ENCODE data around the gene SVEP1.
"Not testable (repeated sequence)": the region's sequence is repeated elsewhere in the genome, so short reads cannot be mapped to it uniquely, and the experiment has no call there.

The SVEP1 gene

DNA sequence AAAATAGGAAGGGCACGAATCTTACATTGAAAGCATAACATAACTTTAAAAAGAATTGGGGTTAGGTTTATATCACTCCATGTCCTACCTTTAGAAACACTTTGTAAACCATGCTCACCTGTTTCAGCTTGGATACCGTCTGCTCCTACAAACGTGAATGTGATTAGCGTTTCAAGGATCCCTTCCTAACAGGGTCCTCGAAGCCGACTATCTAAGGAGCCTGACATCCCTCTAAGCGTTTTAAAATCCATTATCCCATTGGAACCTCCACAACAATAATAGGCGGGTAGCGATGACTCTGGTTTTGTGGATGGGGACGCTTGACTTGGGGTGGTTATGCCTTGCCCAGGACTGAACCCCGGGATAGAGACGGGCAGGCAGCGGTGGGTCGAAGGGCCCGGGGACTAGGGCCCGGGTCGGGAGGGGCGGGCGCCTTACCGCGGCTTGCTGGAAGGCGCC, 937 bp downstream of the SVEP1 start:
- no peak for DNase-seq (ENCODE audit: low read depth)

DNA sequence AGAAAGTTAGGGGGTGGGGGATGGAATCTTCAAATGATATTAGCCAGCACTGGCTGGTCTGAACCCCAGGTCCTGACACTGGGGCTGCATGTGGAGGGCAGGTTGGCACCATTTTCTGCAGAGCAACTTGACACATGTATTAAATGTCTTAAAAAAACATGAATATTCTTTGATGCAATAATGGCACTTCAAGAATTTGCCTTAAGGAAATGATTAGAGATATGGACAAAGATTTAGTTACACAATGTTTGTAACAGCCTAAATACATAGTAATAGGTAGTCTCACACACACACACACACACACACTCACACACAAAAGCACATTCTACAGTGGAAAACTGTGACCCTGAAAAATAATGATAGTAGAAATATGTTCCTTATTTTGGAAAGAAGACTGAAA, 3.6 kb downstream of the SVEP1 start:
- peak; percentile 27 for DNase-seq (ENCODE audit: low read depth)

DNA sequence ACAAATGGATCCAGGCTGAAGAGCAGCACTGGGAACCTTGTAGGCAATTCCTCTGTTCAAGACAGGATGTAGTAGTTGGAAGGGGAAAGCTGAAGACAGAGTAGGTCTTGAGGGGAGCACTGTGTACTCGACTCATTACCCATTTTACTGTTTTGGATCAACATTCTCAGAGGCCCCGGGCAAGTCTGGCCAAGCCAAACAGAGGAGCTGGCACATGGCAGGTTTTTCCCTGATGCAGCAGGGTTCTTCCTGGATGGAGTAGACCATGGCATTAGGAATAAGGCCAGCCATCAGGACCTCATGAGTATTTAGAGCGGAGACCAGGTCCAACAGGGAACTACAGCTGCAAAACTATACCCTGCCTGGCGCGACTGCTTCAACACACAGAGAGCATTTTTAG, 4.4 kb downstream of the SVEP1 start:
- peak; percentile 17 for DNase-seq (ENCODE audit: low read depth)

DNA sequence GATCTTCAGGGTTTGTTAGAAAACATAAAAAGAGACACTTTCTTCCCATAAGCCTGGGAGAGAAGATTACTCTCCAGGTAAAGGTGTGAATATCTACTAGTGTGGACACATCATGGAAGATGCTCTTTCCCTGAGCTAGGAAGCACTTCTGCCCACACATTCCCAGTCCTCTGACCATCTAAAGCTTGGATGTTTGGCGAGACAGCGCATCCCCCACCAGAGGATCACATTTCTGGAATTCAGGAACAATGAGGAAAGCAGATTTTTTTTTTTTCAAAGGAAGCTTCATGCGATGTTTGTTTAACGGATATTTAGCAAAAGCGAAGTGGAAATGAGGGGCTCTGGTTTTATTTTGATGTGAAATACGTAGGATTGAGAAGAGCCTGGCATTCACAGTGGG, 6.2 kb downstream of the SVEP1 start:
- peak; percentile 66 for DNase-seq (ENCODE audit: low read depth)

DNA sequence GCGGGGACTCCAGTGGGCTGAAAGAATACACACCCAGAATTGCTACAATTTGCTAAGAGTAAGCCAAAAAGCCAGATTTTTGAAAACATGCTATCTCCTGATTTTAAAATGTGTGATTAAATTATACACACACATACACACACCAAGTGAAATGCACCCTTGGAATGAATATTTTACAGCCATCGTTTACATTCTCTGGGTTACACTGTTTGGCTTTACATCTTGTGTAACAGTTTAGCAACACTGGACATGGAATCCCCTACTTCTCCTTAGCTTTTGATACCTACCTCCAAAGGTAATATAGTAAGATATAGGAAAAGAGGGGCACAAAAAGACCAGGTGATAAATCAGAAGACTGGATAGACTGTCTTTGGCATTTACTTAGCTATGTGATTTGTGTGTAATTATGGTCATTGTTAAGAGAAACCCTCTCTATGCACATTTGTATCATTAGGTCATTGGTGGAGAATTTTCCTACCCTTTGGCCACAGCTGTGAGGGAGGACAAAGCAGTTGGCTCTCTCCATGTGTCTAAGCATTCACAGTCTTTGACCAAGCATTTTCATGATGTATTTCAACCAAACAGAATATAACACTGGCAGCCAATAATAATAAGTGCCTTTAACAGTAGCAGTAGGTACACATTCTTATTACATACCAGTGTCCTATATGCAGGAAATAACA, 7.6 kb downstream of the SVEP1 start:
- peak; percentile 39 for DNase-seq (ENCODE audit: low read depth)

DNA sequence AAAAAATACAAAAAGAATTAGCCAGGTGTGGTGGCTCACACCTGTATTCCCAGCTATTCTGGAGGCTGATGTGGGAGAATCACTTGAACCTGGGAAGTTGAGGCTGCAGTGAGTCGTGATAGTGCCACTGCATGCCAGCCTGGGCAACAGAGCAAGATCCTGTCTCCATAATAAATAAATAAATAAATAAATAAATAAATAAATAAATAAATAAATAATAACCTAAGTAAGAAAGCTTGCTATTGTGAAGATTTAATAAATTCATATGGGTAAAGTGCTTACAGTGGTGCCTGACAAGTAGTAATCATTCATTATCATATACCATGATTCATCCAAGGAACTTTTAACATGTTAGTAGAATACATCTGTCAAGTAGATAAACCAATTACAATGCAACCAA, 13.4 kb downstream of the SVEP1 start:
- no peak for DNase-seq (ENCODE audit: low read depth)

DNA sequence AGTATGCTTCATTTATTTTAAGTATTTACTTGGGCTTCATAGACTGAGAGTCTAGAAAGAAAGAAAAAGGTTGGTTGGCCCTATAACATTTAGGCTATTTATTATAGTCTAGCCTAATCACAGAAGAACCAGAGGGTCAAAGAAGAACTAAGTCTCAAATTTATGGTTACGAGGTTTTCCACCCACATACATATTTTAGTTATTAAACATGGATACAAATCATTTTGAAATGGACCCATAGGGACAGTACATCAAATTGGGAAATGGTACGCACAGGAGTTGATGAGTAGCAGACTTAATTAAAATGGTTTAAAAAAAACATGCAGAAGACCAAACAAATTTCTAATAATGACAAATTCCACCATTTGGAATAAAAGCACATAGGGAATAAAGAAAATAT, 17.7 kb downstream of the SVEP1 start:
- DNase-seq (ENCODE audit: low read depth) = no peak

DNA sequence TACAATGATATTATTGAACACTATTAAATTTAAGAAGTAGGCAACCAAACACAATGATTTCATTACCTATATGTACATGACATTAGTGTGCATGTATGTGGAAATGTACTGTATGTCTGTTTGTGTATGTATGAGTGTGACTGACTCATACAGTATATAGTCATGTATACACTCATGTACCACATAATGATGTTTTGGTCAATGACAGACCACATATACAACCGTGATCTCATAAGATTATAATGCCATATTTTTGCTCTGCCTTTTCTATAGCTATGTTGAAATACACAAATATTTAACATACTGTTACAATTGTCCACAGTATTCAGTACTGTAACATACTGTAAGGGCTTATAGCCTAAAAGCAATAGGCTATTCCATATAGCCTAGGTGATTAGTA, 19.7 kb downstream of the SVEP1 start:
- DNase-seq (ENCODE audit: low read depth) = no peak

DNA sequence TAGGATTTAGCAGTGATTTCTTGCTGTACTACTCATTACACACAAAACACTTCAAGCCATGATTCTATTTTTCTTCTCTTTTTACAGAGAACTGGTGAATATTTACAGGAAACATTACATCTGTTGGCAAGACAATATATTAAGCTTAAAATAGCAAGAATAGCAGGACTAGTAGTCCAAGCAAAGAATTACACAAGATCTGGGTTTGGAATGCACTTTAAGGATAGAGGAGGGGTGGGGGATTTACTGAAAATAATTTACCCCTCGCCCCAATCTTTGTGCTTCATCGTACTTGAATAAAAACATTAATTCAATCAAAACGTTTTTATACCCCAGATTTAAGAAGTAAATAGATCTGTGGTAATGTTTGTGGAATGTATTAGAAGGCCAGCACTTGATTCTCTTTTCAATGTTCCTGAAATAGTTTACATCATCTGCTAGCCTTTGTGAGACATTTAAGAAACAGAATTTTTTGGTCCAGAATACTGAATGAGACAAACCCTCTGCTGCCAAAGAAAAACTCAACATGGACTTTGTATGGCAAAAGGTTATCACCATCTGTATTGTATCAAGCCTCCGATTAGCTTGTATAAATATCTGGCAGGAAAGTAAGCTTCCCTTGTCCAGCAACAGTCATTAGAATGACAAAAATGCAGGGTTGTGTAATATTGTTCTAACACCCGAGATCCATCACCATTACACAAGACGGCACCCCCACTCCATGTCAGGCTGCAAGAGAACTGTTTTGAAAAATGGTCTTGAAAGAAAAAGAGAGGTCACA, 23.8 kb downstream of the SVEP1 start:
- DNase-seq (ENCODE audit: low read depth) = peak; percentile 91

DNA sequence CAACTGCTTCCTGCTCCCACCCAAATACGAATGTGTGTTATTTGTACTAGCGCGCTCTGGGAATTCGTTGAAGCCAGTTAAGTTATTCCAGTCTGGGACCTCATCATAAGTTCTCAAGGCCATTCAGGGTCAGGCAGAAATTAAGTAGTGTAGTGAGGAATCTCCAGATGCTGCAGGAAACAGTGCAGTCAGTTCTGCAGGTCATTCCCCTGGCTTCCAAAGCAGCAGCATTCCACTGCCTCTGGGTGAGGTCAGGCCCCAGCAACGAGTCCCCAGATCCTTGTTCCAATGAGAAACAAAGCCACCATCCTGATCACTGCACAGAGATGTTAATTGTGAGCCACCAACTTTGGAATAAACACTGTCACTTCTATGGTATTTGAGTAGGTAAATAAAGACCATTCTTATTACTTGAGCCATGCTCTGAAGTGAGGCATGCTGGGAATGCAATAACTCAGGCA, 33.1 kb downstream of the SVEP1 start:
- peak; percentile 64 for DNase-seq (ENCODE audit: low read depth)

DNA sequence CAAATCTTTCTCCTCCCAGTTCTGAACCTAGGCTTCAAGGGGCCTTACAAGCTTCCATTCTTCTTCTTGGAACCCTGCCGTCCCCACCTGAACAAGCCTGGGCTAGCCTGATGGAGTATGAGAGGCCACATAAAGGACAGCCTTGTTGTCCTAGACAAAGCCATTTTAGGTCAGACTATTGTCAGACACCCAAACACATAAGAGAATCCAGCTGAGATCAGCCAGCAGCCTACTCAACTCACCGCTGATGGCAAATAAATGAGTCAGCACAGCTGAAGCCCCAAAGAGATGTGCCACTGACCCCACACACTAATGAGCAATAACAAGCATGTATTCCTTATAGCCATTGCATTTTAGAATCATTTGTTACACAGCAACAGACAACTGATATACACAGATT, 33.8 kb downstream of the SVEP1 start:
- DNase-seq (ENCODE audit: low read depth) = peak; percentile 56

DNA sequence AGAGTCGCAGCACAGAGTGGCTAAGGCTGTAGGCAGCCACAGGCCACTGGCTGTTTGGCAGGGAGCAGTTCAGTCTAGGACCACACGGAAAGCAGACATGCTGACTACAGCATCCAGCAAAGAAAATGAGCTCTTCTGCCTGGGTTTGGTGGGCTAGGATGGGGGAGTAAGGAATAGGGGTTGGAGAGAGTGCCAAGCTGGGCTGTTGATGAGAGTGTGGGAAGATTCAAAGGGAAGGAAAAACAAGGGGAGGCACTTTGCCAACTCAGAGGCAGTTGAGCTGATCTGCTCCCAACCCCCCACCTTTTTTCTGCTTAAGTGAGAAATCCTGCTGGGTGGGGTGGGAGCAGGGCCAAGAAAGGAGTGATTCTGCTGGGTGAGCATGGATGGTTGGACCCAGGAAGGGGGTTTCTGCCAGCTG, 35.9 kb downstream of the SVEP1 start:
- peak; percentile 44 for DNase-seq (ENCODE audit: low read depth)

DNA sequence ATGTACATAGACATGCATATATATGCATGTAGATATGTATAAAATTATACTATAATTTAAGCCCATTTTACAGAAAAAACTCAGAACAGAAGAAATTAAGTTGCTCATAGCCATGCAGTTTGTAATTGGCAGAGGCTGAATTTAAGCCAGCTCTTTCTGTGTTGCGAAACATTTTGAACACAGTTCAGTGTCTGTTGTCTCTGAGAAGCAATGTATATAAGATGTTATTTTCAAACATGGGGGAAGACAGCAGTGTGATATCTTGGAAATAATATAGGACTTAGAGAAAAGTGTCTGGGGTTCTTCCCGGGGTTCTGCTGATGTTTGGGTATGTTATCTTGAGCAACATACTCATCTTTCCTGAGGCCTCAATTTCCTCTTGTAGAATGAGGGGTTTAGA, 37.6 kb downstream of the SVEP1 start:
- DNase-seq (ENCODE audit: low read depth) = no peak

DNA sequence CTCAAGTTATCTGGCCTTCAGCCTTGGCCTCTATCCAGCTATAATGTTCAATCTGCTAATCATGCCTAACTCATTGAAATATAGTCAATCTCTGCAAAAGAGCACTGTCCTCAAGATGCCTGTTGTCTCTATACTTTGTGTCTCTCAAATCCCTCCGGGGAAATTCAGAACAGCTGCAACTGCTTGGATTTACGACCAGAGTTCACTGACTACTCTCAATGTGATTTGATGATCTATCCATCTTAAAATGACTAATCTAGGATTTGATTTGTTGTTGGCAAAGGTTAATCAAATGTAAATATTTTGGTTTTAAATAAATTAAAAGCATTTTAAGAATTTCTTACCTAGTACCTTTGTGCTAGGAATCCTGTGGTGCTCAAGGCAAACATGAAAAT, 40.9 kb downstream of the SVEP1 start:
- DNase-seq (ENCODE audit: low read depth) = peak; percentile 34

DNA sequence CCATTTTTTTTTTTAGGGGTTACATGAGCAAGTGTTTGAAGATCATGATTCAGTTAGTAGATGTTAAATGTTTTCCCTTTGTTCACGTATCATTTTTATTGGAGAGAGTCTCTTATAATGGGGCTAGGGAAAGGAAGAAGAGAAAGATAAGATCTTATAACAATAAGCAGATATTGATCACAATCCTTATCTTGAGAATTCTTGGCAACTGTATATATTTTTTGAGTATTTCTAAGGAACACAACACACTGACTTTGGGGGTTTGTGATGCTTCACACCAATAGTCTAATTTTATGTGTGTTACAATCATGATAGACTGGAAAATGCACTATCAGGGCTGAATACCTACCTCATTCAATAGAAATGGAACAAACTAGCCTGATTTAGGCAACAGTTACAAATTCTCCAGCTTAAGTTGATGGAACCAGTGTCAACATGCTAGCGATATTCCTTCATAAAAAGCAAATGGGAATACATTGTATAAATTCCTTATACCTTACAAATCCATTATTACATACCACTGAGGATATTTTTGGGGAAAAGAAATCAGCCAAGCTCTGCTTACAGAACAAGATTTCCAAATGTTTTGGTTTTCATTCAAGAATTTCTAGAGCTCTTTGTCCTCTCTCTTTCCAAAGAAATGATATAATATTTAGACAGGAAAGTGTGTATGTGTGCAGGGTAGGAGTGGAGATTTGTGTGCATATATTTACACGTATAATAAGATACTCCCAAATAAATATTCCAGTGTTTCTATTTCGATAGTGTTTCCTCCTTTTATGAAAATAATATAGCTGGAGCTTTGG, 41.5 kb downstream of the SVEP1 start:
- DNase-seq (ENCODE audit: low read depth) = peak; percentile 85

DNA sequence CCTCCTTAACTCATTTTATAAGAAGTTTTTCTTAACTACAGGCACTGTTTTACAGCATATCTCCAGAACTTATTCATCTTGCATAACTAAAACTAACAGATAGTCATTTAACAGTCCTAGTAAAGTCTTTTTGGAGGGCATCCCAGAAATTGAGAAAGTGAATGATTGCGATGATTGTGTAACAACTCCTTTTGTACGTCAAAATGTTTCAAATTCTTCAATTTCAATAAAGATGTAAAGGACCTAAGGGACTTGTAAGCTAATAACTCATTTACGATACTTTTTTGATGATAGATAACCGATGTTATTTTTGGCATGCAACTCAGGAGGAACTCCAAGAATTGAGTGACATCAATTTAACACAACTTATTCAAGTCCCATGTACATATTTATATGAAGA, 42.7 kb downstream of the SVEP1 start:
- peak; percentile 91 for DNase-seq (ENCODE audit: low read depth)

DNA sequence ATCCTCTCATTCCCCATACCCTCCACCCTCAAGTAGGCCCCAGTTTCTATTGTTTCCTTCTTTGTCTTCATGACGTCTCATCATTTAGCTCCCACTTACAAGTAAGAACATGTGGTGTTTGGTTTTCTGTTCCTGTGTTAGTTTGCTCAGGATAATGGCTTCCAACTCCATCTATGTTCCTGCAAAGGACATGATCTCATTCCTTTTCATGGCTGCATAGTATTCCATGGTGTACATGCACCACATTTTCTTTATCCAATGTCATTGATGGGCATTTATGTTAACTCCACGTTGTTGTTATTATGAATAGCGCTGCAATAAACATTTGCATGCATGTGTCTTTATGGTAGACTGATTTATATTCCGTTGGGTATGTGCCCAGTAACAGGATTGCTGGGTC, 45.4 kb downstream of the SVEP1 start:
- DNase-seq (ENCODE audit: low read depth) = not testable (repeated sequence)

DNA sequence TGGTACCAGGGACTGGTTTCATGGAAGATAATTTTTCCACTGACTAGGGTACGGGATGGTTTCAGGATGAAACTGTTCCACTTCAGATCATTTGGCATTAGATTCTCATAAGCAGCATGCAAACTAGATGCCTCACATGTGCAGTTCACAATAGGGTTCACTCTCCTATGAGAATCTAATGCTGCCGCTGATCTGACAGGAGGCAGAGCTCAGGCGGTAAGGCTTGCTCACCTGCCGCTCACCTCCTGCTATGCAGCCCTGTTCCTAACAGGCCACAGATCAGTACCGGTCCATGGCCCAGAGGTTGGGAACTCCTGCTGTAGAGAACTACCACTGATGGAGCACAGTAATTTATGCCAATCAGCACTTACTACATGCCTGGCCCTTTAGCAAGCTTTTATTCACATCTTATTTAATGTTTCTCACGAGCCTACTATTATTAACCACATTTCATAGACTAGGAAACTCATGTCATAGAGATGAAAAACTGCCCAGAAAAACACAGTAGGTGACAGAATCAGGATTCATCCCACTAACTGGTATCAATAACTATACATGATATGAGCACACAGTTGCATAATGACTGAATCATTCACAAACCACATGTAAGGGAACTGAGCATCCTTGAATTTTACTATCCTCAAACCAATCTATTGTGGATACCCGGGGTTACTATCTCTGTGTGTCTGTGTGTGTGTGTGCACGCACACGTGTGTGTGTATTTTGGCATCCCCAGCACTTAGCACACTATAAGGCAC, 46.5 kb downstream of the SVEP1 start:
- peak; percentile 23 for DNase-seq (ENCODE audit: low read depth)

DNA sequence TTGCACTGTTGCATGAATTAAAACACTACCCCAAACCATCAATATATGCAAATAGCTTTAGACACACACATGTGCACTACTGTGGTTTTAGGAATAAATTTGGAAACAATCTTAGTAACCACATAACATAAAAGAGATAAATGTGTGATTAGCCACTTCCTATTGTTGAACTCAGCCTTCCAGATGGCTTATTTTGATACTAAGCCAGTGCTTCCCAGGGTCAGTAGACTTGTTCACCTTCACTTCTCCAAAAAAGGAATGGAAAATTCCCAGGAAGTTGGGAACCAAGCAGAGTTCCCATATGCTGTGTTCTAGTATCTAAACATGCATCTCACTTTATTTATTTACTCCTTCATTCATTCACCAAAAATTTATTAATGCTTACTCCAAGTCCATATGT, 47.8 kb downstream of the SVEP1 start:
- peak; percentile 73 for DNase-seq (ENCODE audit: low read depth)

DNA sequence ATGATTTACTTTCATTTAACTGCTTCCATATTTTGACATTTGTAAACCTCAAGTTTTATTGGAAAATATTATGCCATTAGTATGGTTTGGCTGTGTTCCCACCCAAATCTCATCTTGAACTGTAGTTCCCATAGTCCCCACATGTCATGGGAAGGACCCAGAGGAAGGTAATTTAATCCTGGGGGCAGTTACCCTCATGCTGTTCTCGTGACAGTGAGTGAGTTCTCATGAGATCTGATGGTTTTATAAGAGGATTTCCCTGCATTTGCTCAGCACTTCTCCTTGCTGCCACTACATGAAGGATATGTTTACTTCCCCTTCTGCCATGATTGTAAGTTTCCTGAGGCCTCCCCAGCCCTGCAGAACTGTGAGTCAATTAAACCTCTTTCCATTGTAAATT, 48.3 kb downstream of the SVEP1 start:
- DNase-seq (ENCODE audit: low read depth) = not testable (repeated sequence)

DNA sequence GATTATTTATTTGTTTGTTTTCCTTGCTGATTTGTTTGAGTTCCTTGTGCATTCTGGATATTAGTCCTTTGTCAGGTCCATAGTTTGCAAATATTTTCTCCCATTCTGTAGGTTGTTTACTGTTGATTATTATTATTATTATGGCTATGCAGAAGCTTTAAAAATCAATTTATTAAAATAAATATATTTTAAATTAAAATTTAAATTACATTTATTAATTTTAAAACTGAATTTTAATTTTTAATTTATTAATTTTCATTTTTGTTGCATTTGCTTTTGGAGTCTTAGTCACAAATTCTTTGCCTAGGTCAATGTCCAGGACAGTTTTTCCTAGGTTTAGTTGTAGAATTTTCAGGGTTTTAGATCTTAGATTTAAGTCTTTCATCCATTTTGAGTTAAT, 50.9 kb downstream of the SVEP1 start:
- DNase-seq (ENCODE audit: low read depth) = no peak

DNA sequence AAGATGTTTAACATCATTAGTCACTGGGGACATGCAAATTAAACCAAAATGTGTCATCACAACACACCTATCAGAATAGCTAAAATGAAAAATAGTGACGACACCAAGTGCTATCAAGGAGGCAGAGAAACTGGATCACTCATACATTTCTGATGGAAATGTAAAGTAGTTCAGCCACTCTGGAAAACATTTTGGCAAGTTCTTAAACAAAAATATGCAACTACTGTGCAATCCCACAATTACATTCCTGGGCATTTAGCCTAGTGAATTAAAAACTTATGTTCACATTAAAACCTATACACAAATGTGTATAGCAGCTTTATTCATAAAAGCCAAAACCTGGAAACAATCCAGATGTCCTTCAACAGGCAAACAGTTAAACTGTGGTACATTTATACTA, 53.1 kb downstream of the SVEP1 start:
- peak; percentile 83 for DNase-seq (ENCODE audit: low read depth)
